ENCODE results near the gene NOP53. TPM values are rescaled to one million over a fixed set of nuclear protein-coding genes. Genes with fewer than 3 reads are reported as not detected.

Gene NOP53
- total and polyA plus RNA-seq, 12 donors, result 131 to 256 (median 188) TPM

DNA sequence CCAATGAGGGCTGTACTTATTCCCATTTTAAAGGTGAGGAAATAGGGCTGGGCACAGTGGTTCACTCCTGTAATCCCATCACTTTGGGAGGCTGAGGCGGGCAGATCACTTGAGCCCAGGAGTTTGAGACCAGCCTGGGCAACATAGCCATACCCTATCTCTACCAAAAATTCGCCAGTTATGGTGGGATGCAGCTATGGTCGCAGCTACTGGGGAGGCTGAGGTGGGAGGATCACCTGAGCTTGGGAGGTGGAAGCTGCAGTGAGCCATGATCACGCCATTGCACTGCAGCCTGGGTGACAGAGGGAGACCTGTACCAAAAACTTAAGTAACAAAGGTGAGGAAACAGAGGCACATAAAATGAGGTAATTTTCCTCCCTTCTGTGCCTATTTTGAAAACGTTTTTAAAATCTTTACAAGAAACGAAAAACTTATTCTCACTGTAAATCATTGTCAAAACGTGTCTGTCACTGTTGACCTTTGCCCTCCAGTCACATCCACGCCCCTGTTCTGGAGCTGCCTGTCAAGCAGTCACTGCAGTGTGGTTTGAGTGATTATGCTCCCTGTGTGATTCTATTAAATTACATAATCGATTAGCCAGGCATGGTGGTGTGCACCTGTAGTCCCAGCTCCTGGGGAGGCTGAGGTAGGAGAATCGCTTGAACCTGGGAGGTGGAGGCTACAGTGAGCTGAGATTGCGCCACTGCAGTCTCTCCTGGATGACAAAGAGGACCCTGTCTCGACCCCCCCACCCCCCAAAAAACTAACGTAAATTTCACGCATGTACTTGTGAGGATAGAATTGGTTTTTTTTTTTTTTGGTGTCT lies 12.5 kb downstream of the NOP53 start:
- 82 to 86% methylated on average over 14 of the region's 14 CpGs for WGBS, 2 donors
- Histone ChIP-seq H3K36me3 (peaks cover 12 to 78% (median 60%) of the 10 kb centered on the region in 9 donors), H3K4me1 (peaks cover 0 to 7% (median 0%) of the 10 kb centered on the region in 9 donors), H3K4me3 (no peak overlapping the region), H3K27ac (no peak overlapping the region), H3K27me3 (no peaks in the 10 kb centered on the region), H3K9me3 (peaks cover 0 to 7% (median 0%) of the 10 kb centered on the region in 11 donors)
- intact Hi-C loops (cut with DNase I), result no loop called here
- TF ChIP-seq, protein P1, sequence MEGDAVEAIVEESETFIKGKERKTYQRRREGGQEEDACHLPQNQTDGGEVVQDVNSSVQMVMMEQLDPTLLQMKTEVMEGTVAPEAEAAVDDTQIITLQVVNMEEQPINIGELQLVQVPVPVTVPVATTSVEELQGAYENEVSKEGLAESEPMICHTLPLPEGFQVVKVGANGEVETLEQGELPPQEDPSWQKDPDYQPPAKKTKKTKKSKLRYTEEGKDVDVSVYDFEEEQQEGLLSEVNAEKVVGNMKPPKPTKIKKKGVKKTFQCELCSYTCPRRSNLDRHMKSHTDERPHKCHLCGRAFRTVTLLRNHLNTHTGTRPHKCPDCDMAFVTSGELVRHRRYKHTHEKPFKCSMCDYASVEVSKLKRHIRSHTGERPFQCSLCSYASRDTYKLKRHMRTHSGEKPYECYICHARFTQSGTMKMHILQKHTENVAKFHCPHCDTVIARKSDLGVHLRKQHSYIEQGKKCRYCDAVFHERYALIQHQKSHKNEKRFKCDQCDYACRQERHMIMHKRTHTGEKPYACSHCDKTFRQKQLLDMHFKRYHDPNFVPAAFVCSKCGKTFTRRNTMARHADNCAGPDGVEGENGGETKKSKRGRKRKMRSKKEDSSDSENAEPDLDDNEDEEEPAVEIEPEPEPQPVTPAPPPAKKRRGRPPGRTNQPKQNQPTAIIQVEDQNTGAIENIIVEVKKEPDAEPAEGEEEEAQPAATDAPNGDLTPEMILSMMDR (IDR thresholded peaks at IDR 0.05), result no peak
- no peak for ATAC-seq
- no peak for DNase-seq

DNA sequence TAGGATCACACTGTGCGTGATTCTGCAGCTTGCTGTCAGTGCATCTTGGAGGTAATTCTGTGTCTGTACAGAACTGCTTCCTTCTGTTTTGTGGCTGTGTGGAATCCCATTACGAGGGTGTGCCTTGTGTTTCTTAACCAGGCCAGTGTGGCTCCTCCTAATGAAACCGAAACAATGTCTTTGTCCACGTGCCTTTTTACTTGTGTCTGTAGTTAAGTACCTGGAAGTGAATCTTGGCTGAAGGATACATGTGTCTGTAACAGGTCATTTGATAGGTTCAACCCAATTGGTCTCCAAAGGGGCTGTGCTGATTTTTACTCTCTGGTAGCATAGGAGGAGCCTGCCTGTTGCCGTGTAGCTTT lies 13.1 kb downstream of the NOP53 start:
- H3K36me3 ChIP-seq, result peaks cover 12 to 72% (median 54%) of the 10 kb centered on the region in 9 donors
- 91 to 93% methylated on average over 5 of the region's 5 CpGs for WGBS, 2 donors
- ATAC-seq (no peak), DNase-seq (no peak)
- TF ChIP-seq, protein P1 (IDR thresholded peaks at IDR 0.05), result no peak
- H3K9me3 ChIP-seq, result peaks cover 0 to 7% (median 0%) of the 10 kb centered on the region in 11 donors
- peaks cover 0 to 13% (median 0%) of the 10 kb centered on the region in 9 donors for H3K4me1 ChIP-seq
- no peak overlapping the region for H3K4me3 ChIP-seq
- H3K27me3 ChIP-seq, result no peaks in the 10 kb centered on the region
- intact Hi-C loops (cut with DNase I), result no loop called here
- H3K27ac ChIP-seq, result no peak overlapping the region

DNA sequence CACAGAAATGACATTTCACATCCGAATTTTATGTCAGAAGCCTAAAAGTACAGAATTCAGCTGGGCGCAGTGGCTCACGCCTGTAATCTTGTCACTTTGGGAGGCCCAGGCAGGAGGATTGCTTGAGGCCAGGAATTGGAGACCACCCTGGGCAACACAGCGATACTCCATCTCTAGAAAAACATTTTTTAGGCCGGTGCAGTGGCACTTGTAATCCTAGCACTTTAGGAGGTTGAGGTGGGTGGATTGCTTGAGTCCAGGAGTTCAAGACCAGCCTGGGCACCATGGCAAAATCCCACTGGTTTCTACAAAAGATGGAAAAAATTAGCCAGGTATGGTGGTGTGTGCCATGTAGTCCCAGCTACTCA lies 15.3 kb downstream of the NOP53 start:
- Histone ChIP-seq H3K4me1 (peaks cover 0 to 15% (median 0%) of the 10 kb centered on the region in 9 donors), H3K36me3 (peaks cover 6 to 50% (median 35%) of the 10 kb centered on the region in 9 donors), H3K27ac (no peak overlapping the region), H3K4me3 (no peak overlapping the region), H3K27me3 (no peaks in the 10 kb centered on the region), H3K9me3 (peaks cover 0 to 7% (median 0%) of the 10 kb centered on the region in 11 donors)
- ATAC-seq (no peak), DNase-seq (no peak)
- WGBS, 2 donors, result 73 to 95% methylated on average over 5 of the region's 5 CpGs
- TF ChIP-seq, protein P1 (IDR thresholded peaks at IDR 0.05), result no peak
- intact Hi-C loops (cut with DNase I), result loop anchor here in 3 of 10 donors (10.0 kb wide), 1 partner anchor 104 kb away; no protein-coding TSS in a partner anchor

DNA sequence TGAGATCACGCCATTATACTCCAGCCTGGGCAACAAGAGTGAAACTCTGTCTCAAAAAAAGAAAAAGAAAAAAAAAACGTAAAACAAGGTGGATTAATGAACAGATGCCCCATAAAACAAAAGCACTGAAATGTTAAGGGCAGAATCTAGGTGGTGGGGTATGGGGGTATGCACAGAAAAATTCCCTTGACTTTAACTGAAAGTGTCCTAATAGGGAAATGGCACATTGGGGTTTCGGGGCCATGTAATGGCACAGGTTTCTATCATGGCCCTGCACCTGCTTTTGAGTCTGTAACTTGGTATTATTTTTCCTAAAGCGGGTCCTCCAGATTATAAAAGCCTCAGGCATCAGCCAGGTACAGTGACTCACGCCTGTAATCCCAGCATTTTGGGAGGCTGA lies 16.2 kb downstream of the NOP53 start:
- intact Hi-C loops (cut with DNase I), result loop anchor here in 3 of 10 donors (10.0 kb wide), 1 partner anchor 103 kb away; no protein-coding TSS in a partner anchor
- DNase-seq (no peak), ATAC-seq (no peak)
- Histone ChIP-seq H3K9me3 (peaks cover 0 to 7% (median 0%) of the 10 kb centered on the region in 11 donors), H3K4me3 (no peak overlapping the region), H3K27me3 (no peaks in the 10 kb centered on the region), H3K27ac (no peak overlapping the region), H3K4me1 (peaks cover 0 to 20% (median 4%) of the 10 kb centered on the region in 9 donors), H3K36me3 (peaks cover 1 to 41% (median 25%) of the 10 kb centered on the region in 9 donors)
- 68 to 88% methylated on average over 5 of the region's 5 CpGs for WGBS, 2 donors
- TF ChIP-seq, protein P1 (IDR thresholded peaks at IDR 0.05), result no peak
